Measurements from ENCODE around the gene ZNF189. TPM values are rescaled to one million over a fixed set of nuclear protein-coding genes. Genes with fewer than 3 reads are reported as not detected.

Gene ZNF189
- total RNA-seq, 4 donors from 2014 or later: 18.8 to 61.9 (median 34.0) TPM

- TF ChIP-seq, protein P1, sequence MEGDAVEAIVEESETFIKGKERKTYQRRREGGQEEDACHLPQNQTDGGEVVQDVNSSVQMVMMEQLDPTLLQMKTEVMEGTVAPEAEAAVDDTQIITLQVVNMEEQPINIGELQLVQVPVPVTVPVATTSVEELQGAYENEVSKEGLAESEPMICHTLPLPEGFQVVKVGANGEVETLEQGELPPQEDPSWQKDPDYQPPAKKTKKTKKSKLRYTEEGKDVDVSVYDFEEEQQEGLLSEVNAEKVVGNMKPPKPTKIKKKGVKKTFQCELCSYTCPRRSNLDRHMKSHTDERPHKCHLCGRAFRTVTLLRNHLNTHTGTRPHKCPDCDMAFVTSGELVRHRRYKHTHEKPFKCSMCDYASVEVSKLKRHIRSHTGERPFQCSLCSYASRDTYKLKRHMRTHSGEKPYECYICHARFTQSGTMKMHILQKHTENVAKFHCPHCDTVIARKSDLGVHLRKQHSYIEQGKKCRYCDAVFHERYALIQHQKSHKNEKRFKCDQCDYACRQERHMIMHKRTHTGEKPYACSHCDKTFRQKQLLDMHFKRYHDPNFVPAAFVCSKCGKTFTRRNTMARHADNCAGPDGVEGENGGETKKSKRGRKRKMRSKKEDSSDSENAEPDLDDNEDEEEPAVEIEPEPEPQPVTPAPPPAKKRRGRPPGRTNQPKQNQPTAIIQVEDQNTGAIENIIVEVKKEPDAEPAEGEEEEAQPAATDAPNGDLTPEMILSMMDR (IDR thresholded peaks at IDR 0.05): peak; percentile 15 to 47 (median 23)
- TF ChIP-seq POLR2A (IDR thresholded peaks at IDR 0.05): no peak
- intact Hi-C loops (cut with DNase I; ENCODE audit: low total_unique reads): no loop called here
- Histone ChIP-seq H3K27me3 (no peaks in the 10 kb centered on the region), H3K4me3 (no peak overlapping the region), H3K36me3 (no peaks in the 10 kb centered on the region), H3K27ac (no peak overlapping the region), H3K9me3 (no peaks in the 10 kb centered on the region), H3K4me1 (no peaks in the 10 kb centered on the region)
- DNase-seq: no peak
Measured at GRCh38 chr9:101387871-101388506, 10.7 kb upstream of the ZNF189 start.

DNA sequence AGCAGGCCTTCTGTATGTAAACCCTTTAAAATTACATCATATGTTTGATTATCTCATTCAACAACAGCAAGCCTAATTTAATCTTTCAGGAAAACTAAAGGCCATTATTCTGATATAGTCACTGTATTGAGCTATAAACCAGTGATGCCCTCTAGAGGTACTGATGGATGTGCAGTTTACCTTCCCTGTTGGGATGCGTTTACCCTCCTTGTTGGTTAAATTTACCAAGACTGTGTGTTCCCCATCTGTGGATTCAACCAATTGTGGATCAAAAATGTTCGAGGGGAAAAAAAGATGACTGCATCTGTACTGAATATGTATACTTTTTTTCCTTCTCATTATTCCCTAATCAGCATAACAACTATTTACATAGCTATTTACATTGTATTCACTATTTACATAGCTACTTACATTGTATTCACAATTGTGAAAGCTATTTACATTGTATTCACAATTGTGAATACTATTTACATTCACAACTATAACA is 10.1 kb upstream of the ZNF189 start:
- no peaks in the 10 kb centered on the region for H3K4me1 ChIP-seq
- no peak overlapping the region for H3K27ac ChIP-seq
- H3K9me3 ChIP-seq: no peaks in the 10 kb centered on the region
- TF ChIP-seq, protein P1 (IDR thresholded peaks at IDR 0.05): no peak
- no peak for TF ChIP-seq POLR2A (IDR thresholded peaks at IDR 0.05)
- no peaks in the 10 kb centered on the region for H3K27me3 ChIP-seq
- no peak overlapping the region for H3K4me3 ChIP-seq
- H3K36me3 ChIP-seq: no peaks in the 10 kb centered on the region
- no peak for DNase-seq
- intact Hi-C loops (cut with DNase I; ENCODE audit: low total_unique reads): no loop called here

- H3K9me3 ChIP-seq: peaks cover 0 to 4% of the 10 kb centered on the region in 2 donors
- no peaks in the 10 kb centered on the region for H3K27me3 ChIP-seq
- no peak for TF ChIP-seq POLR2A (IDR thresholded peaks at IDR 0.05)
- TF ChIP-seq, protein P1 (IDR thresholded peaks at IDR 0.05): no peak
- no peak for DNase-seq
- no peak overlapping the region for H3K27ac ChIP-seq
- H3K4me1 ChIP-seq: no peaks in the 10 kb centered on the region
- no peak overlapping the region for H3K4me3 ChIP-seq
- H3K36me3 ChIP-seq: no peaks in the 10 kb centered on the region
- intact Hi-C loops (cut with DNase I; ENCODE audit: low total_unique reads): no loop called here
Measured at GRCh38 chr9:101393135-101393534, 5.5 kb upstream of the ZNF189 start.

- DNase-seq: no peak
- intact Hi-C loops (cut with DNase I; ENCODE audit: low total_unique reads): no loop called here
- no peak overlapping the region for H3K27ac ChIP-seq
- peaks cover 0 to 4% of the 10 kb centered on the region in 2 donors for H3K9me3 ChIP-seq
- H3K36me3 ChIP-seq: no peaks in the 10 kb centered on the region
- no peaks in the 10 kb centered on the region for H3K4me1 ChIP-seq
- no peak overlapping the region for H3K4me3 ChIP-seq
- no peak for TF ChIP-seq POLR2A (IDR thresholded peaks at IDR 0.05)
- TF ChIP-seq, protein P1 (IDR thresholded peaks at IDR 0.05): no peak
- no peaks in the 10 kb centered on the region for H3K27me3 ChIP-seq
Measured at GRCh38 chr9:101394687-101395086, 4.0 kb upstream of the ZNF189 start.

DNA sequence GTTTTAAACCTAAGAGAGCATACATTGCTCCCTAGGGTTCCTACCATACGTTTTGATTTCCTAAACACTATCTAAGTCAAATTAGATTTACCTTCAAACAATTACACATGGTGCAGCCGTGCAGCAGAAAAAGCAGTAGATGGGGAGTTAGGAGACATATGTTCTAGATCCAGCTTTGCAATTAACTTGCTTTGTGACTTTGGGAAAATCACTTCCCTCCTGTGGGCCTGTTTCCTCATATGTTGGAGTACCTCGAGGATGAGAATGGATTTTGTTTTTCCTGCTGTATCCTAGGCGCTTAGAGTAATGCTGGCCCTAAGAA is 944 bp upstream of the ZNF189 start:
- Histone ChIP-seq H3K4me3 (peak overlapping the region; percentile 63 to 68), H3K27me3 (no peaks in the 10 kb centered on the region), H3K9me3 (peaks cover 0 to 15% of the 10 kb centered on the region in 2 donors), H3K27ac (peak overlapping the region; percentile 82 to 88), H3K4me1 (no peaks in the 10 kb centered on the region), H3K36me3 (no peaks in the 10 kb centered on the region)
- TF ChIP-seq, protein P1 (IDR thresholded peaks at IDR 0.05): no peak
- TF ChIP-seq POLR2A (IDR thresholded peaks at IDR 0.05): no peak
- DNase-seq: no peak
- intact Hi-C loops (cut with DNase I; ENCODE audit: low total_unique reads): no loop called here

Data from uterus (tissue), 4 donors.